ENCODE data around the gene EPN3.

DNA sequence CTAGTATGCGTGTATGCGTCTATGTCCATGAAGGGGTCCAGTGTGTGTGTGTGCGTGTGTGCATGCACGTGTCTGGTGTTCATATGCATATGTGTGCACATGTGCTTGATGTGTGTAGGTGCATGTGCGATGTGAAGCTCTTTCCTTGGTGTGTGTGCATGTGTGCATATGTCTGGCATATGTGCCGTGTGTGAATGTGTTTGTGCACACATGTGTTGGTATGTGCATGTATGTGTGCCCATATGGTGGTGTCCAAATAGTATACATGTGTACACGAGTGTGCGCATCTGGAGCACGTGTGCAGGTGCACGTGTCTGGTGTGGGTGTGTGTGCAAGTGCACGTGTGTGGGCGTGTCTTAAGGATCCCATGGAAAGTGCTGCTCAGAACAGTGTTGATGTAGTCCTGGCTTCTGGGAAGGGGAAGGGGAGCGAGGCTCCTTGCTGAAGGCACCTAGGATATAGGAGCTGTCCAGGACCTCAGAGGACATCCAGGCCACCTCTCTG is 45.0 kb downstream of the EPN3 start:
- no peak for TF ChIP-seq CTCF (IDR thresholded peaks at IDR 0.05)
- no peak for TF ChIP-seq POLR2A (IDR thresholded peaks at IDR 0.05; ENCODE audit: low read depth)
